Measurements from ENCODE around the gene TAF11L6.
"Not testable (repeated sequence)": the region's sequence is repeated elsewhere in the genome, so short reads cannot be mapped to it uniquely, and the experiment has no call there.

TAF11L6 gene

DNA sequence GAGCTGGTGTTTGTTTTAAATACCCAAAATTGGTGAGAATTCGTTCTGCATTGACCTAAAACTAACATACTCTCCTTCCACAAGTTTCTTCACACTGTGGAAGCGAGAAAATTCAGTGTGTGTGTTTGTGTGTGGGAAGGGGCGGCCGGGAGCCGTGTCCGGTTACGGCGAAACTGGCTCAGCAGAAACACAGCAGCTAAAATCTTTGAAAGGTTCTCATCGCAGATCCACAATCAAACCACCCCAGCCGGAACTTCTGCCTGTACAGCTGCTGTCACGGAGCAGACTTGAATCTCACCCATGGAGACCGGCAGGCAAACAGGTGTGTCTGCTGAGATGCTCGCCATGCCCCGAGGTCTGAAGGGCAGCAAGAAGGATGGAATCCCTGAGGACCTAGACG is at the start of gene TAF11L6:
Gene TAF11L6 (plus strand): TSS at position 301 of the 400 bp plus-strand sequence.
- not testable (repeated sequence) for DNase-seq

DNA sequence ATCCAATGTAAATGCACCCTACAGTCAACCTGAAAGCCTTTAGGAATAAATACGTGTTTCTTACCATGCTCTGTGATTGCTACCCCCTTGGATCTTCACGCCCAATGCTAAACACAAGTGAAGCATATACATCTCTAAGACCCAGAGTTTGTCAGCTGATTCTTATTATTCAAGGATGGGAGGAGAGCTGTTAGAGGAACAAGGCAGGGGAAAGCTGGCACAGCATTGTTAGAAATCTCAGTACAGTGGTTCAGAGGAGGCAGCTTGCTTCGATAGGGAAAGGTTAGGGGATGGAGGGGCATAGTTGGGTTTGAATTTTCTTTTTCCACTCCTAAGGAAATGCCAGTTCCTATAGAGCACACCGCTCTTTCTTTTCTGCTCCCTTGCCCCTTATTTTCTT is 47.1 kb upstream of the TAF11L6 start:
- DNase-seq, result no peak

DNA sequence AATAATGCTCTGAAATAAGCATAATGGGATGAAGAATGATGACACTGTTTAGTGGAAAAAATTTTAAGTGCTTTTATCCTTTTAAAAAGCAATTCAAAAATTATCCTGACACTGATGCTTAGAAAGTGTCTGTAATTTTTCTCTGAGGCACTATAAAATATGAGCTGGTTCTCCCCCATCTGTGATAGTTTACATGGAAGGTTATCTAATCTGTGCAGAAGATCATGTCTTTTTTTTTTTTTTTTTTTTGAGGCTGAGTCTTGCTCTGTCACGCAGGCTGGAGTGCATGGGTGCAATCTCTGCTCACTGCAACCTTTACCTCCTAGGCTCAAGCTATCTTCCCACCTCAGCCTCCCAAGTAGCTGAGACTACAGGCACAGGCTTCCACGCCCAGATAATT is 45.7 kb upstream of the TAF11L6 start:
- DNase-seq, result no peak

DNA sequence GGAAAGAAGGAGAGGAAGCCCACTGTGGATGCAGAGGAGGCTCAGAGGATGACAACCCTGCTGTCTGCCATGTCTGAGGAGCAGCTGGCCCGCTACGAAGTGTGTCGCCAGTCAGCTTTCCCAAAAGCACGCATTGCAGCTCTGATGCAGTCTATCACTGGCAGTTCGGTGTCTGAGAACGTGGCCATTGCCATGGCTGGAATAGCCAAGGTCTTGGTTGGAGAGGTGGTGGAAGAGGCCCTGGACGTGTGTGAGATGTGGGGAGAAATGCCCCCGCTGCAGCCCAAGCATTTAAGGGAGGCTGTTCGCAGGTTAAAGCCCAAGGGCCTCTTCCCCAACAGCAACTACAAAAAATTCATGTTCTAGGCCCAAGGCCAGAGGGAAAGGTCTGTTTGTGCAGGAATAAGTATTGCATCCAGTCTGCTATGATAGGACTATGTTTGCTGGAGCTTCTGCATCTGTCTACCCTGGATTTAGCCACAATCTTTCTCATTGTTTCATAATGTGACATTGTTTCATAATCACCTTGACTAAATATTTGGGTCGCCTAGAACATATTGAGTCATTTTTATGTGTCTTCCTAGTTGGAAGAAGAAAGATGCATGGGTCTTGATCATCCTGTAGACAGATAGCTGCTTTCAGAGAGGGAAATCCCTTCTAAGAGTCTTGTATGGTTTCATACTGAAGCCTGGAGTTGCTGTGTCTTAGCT is 41.9 kb upstream of the TAF11L6 start:
- not testable (repeated sequence) for DNase-seq

DNA sequence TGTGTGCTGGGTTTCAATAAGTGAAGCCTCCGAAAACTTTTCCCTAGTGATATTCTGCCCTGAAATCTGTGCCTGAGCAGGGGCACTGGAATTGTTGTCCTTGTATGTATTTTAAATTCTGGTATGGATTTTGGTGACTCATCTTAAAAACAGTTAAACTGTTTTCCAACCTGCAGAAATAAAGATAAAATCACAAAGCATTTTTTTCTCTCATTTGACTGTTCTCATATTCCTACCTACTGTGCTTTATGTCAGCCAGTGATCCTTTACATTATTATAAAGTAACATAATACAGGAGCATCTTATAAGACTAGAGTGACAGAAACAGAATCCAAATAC is 41.3 kb upstream of the TAF11L6 start:
- DNase-seq, result no peak

DNA sequence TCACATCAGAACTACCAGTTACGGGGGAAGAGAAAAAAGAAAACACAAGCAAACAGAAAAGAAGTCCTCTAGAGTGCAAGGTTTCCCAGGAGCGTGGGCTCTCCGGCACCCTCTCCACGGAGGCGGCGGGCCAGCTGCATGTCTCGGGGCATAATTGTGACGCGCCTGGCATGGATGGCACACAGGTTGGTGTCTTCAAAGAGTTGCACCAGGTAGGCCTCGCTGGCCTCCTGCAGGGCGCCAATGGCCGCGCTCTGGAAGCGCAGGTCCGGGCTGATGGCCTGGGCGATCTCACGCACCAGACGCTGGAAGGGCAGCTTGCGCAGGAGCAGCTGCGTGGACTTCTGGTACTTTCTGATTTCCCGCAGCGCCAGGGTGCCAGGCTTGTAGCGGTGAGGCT is 37.2 kb upstream of the TAF11L6 start:
- DNase-seq, result not testable (repeated sequence)

DNA sequence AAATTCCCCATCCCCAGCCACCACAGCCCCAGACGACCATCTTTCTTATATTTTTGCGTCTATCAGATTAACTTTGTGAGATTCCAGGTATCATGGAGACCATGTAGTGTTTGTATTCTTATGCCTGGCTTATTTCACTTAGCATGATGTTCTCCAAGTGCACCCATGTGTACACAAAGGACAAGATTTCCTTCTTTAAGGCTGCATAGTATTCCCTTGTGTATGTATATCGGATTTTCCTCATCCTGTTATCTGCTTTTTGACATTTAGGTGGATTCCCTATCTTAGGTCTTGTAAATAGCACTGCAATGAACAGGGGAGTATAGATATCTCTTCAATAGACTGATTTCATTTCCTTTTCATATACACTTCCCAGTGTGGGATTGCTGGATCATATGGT is 35.7 kb upstream of the TAF11L6 start:
- no peak for DNase-seq

DNA sequence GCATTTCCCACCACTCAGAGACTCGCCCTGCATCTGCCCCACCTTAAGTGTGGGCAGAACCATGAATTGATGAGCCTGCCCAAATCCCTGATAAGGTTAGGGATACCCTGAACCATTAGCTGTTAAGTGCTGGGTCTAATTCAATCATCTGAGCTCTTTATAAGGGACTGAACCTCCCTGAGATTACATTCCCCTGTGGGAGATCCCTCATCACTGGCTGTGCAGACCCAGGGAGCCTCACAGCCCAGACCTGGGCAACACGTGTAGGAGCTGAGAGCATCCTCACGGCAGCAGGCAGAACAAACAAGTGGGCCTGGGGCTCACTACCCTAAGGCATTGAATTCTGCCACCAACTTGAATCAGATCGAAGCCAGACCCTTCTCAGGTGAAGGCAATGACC is 31.0 kb upstream of the TAF11L6 start:
- DNase-seq, result no peak

DNA sequence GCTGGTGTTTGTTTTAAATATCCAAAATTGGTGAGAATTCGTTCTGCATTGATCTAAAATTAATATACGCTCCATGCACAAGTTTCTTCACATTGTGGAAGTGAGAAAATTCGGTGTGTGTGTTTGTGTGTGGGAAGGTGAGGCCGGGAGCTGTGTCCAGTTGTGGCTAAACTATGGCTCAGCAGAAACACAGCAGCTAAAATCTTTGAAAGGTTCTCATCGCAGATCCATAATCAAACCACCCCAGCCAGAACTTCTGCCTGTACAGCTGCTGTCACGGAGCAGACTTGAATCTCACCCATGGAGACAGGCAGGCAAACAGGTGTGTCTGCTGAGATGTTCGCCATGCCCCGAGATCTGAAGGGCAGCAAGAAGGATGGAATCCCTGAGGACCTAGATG is 30.5 kb upstream of the TAF11L6 start, which contains the start of gene TAF11L2:
Gene TAF11L2 (plus strand): TSS at position 301 of the 400 bp plus-strand sequence.
- DNase-seq, result not testable (repeated sequence)

DNA sequence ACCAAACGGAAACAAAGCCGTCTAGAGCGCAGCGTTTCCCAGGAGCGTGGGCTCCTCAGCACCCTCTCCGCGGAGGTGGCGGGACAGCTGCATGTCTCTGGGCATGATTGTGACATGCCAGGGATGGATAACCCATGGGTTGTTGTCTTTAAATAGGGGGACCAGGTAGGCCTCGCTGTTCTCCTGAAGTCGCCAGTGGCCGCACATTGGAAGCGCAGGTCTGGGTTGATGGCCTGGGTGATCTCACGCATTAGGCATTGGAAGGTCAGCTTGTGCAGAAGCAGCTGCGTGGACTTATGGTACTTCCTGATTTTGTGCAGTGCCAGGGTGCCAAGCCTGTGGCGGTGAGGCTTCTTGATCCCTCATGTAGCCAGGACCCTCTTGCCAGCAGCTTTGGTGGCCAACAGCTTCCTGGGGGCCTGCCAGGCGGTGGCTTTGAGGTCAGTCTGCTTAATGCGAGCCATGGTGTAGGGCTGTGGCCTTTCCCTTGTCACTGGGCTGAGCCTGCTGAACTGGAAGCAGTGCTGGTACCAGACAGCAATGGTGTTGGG is 16.6 kb upstream of the TAF11L6 start:
- DNase-seq, result no peak

DNA sequence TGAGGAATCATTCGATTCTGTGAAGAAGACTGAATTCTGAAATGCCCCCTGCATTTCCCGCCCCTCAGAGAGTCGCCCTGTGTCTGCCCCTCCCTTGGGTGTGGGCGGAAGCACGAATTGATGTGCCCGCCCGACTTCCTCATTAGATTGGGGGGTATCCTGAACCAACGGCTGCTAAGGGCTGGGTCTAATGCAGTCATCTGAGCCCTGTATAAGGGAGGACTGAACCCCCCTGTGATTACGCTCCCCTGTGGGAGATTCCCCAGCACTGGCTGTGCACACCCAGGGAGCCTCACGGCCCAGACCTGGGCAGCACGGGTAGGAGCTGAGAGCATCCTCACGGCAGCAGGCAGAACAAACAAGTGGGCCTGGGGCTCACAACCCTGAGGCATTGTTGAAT is 10.9 kb upstream of the TAF11L6 start:
- DNase-seq, result not testable (repeated sequence)

DNA sequence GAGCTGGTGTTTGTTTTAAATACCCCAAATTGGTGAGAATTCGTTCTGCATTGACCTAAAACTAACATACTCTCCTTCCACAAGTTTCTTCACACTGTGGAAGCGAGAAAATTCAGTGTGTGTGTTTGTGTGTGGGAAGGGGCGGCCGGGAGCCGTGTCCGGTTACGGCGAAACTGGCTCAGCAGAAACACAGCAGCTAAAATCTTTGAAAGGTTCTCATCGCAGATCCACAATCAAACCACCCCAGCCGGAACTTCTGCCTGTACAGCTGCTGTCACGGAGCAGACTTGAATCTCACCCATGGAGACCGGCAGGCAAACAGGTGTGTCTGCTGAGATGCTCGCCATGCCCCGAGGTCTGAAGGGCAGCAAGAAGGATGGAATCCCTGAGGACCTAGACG is 10.4 kb upstream of the TAF11L6 start, which contains the start of gene TAF11L3:
Gene TAF11L3 (plus strand): TSS at position 301 of the 400 bp plus-strand sequence.
- DNase-seq, result not testable (repeated sequence)

DNA sequence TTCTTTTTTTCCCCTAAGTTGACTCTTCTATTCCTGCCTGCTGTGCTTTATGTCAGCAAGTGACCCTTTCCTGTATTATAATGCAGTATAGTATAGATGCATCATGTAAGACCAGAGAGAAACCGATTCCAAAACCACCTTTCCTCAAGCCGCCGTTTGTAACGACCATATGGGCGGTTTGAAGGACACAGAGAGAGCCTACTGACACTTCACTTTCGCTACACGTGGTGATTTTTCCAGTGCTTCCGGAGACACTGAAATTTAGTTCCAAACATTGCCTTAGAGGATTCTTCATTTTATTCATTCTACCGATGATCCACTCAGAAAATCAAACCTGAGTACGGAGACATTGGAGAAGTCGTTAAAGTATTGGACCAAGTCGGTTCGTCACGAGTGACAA is 9.0 kb upstream of the TAF11L6 start:
- DNase-seq, result not testable (repeated sequence)

DNA sequence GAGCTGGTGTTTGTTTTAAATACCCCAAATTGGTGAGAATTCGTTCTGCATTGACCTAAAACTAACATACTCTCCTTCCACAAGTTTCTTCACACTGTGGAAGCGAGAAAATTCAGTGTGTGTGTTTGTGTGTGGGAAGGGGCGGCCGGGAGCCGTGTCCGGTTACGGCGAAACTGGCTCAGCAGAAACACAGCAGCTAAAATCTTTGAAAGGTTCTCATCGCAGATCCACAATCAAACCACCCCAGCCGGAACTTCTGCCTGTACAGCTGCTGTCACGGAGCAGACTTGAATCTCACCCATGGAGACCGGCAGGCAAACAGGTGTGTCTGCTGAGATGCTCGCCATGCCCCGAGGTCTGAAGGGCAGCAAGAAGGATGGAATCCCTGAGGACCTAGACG is 7.0 kb upstream of the TAF11L6 start, which contains the start of gene TAF11L4:
Gene TAF11L4 (plus strand): TSS at position 301 of the 400 bp plus-strand sequence.
- not testable (repeated sequence) for DNase-seq

DNA sequence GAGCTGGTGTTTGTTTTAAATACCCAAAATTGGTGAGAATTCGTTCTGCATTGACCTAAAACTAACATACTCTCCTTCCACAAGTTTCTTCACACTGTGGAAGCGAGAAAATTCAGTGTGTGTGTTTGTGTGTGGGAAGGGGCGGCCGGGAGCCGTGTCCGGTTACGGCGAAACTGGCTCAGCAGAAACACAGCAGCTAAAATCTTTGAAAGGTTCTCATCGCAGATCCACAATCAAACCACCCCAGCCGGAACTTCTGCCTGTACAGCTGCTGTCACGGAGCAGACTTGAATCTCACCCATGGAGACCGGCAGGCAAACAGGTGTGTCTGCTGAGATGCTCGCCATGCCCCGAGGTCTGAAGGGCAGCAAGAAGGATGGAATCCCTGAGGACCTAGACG is 3.5 kb upstream of the TAF11L6 start, which contains the start of gene TAF11L5:
Gene TAF11L5 (plus strand): TSS at position 301 of the 400 bp plus-strand sequence.
- not testable (repeated sequence) for DNase-seq

DNA sequence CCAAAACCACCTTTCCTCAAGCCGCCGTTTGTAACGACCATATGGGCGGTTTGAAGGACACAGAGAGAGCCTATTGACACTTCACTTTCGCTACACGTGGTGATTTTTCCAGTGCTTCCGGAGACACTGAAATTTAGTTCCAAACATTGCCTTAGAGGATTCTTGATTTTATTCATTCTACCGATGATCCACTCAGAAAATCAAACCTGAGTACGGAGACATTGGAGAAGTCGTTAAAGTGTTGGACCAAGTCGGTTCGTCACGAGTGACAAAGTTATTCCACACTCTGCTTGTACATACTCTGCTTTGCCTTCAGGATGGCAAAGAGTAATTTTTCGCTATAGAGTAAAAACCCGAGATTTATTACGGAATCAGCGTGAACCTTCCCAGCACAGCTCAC is 2.0 kb upstream of the TAF11L6 start:
- not testable (repeated sequence) for DNase-seq
